Endothelial cell of umbilical vein (primary cell): ENCODE measurements around the gene GPSM1. TPM values are rescaled to one million over a fixed set of nuclear protein-coding genes. Genes with fewer than 3 reads are reported as not detected.

Experiments used
- BruUV-seq: library from RNA; stranded (reverse); fragments of 400-500 nt; replicated peaks from 2 replicates; lab custom pipeline; 2021; lab: Mats Ljungman, UMichigan
- CTCF ChIA-PET: fragments of 300-600, 350-600 bp; sonication (Branson Sonifier 250); formaldehyde crosslinking; loops from one replicate; lab custom pipeline; 2021; ENCODE audit warnings: antibody characterized with exemption, inconsistent platforms; lab: Charles Lee
- POLR2A ChIA-PET: fragments of 300-600, 350-600 bp; sonication (Branson Sonifier 250); formaldehyde crosslinking; loops from one replicate; lab custom pipeline; 2021; ENCODE audit warnings: antibody characterized with exemption, inconsistent platforms; lab: Charles Lee
- DNase-seq: peaks from one replicate; pipeline ENCODE4 v3.0.0-alpha.2; 2011; ENCODE audit warnings: low read depth, low spot score
- FAIRE-seq: peaks from 2 replicates; lab custom pipeline; 2011; peaks lifted over from hg19 to GRCh38; lab: Jason Lieb, UNC
- H2AFZ ChIP-seq: 2 replicates; pipeline ENCODE4 v1.6.0; 2012; ENCODE audit warnings: low read depth, low read length, control low read depth, inconsistent platforms
- H3K27ac ChIP-seq: 2 replicates; pipeline ENCODE4 v1.5.1; 2011; ENCODE audit warnings: low read depth, mild to moderate bottlenecking, control low read depth, low read length, moderate library complexity; ENCODE audit not compliant: insufficient read depth
- H3K27me3 ChIP-seq, 2 experiments: 2 replicates each; pipeline versions ENCODE4 v1.6.0 to v1.6.1; 2011; ENCODE audit warnings: low read length in 2 of 2, mixed read lengths in 1 of 2; ENCODE audit not compliant: control insufficient read depth in 2 of 2, insufficient read depth in 2 of 2
- H3K36me3 ChIP-seq, 2 experiments: 2 replicates in 1 of 2; 3 replicates in 1 of 2; pipeline ENCODE4 v1.5.1; 2011; ENCODE audit warnings: low read length in 2 of 2, mild to moderate bottlenecking in 1 of 2, moderate library complexity in 1 of 2; ENCODE audit not compliant: control insufficient read depth in 2 of 2, insufficient read depth in 2 of 2; ENCODE audit errors: extremely low read depth in 1 of 2
- H3K4me1 ChIP-seq: 3 replicates; pipeline ENCODE4 v1.5.1; 2011; ENCODE audit warnings: mild to moderate bottlenecking, low read length; ENCODE audit not compliant: control insufficient read depth, insufficient read depth; ENCODE audit errors: extremely low read depth
- H3K4me2 ChIP-seq: 2 replicates; pipeline ENCODE4 v1.6.1; 2011; ENCODE audit warnings: low read length, control low read depth, mixed read lengths; ENCODE audit not compliant: insufficient read depth
- H3K4me3 ChIP-seq, 3 experiments: fragments of 200-600 bp in 1 of 3; sonication (generic), shearing (Covaris generic) in 1 of 3; replicated peaks in 1 of 3; 2 replicates each; pipeline ENCODE4 v1.5.1; 2011 to 2016; ENCODE audit warnings: control low read depth in 3 of 3, low read length in 3 of 3, mild to moderate bottlenecking in 2 of 3, inconsistent platforms in 1 of 3, low read depth in 1 of 3, moderate library complexity in 1 of 3; ENCODE audit not compliant: insufficient read depth in 1 of 3
- H3K79me2 ChIP-seq: 2 replicates; pipeline ENCODE4 v1.6.0; 2012; ENCODE audit warnings: low read length, inconsistent platforms; ENCODE audit not compliant: control insufficient read depth, insufficient read depth
- H3K9ac ChIP-seq: replicated peaks from 2 replicates; pipeline ENCODE3; 2011; ENCODE audit warnings: low read length, control low read depth; ENCODE audit not compliant: insufficient read depth; ENCODE audit errors: extremely low read depth
- H3K9me1 ChIP-seq: replicated peaks from 3 replicates; pipeline ENCODE4 v1.6.0; 2011; ENCODE audit warnings: mild to moderate bottlenecking, low read length; ENCODE audit not compliant: control insufficient read depth, insufficient read depth; ENCODE audit errors: extremely low read depth
- H3K9me3 ChIP-seq: replicated peaks from 2 replicates; pipeline ENCODE4 v1.5.1; 2012; ENCODE audit warnings: low read length, inconsistent platforms; ENCODE audit not compliant: control insufficient read depth, insufficient read depth
- H4K20me1 ChIP-seq: replicated peaks from 2 replicates; pipeline ENCODE3; 2011; ENCODE audit warnings: mild to moderate bottlenecking, low read length; ENCODE audit not compliant: control insufficient read depth, insufficient read depth; ENCODE audit errors: extremely low read depth
- CTCF ChIP-seq, 2 donors: IDR thresholded peaks; 1 replicate in 1 of 2; 2 replicates in 1 of 2; pipeline ENCODE4 v1.5.1; 2011; ENCODE audit warnings: low read length in 2 of 2, mild to moderate bottlenecking in 2 of 2, moderate library complexity in 2 of 2, control low read depth in 1 of 2, inconsistent platforms in 1 of 2, low read depth in 1 of 2; ENCODE audit not compliant: insufficient read depth in 1 of 2; ENCODE audit errors: extremely low read depth in 1 of 2
- EZH2 ChIP-seq: IDR thresholded peaks from 2 replicates; pipeline ENCODE4 v1.6.1; 2012; ENCODE audit warnings: borderline replicate concordance, low read depth, mild to moderate bottlenecking, moderate library complexity, low read length, inconsistent platforms; ENCODE audit not compliant: severe bottlenecking
- FOS ChIP-seq: IDR thresholded peaks from 2 replicates; pipeline ENCODE4 v1.6.1; 2011; ENCODE audit warnings: mild to moderate bottlenecking, low read length, moderate library complexity, borderline replicate concordance; ENCODE audit not compliant: insufficient read depth
- GATA2 ChIP-seq: IDR thresholded peaks from 2 replicates; pipeline ENCODE4 v1.7.0; 2011; ENCODE audit warnings: low read depth, mild to moderate bottlenecking, moderate library complexity, mixed read lengths, low read length; ENCODE audit not compliant: insufficient read length, insufficient read depth
- JUN ChIP-seq: IDR thresholded peaks from 2 replicates; pipeline ENCODE4 v1.6.1; 2011; ENCODE audit warnings: borderline replicate concordance, low read depth; ENCODE audit not compliant: insufficient read length, insufficient read depth
- MAX ChIP-seq: IDR thresholded peaks from 2 replicates; pipeline ENCODE4 v1.6.1; 2011; ENCODE audit not compliant: insufficient read depth, insufficient read length
- MYC ChIP-seq: IDR thresholded peaks from one replicate; pipeline ENCODE4 v1.6.1; 2011; ENCODE audit warnings: mild to moderate bottlenecking, low read depth, low read length
- POLR2A ChIP-seq: IDR thresholded peaks from 2 replicates; pipeline ENCODE4 v1.6.1; 2012; ENCODE audit warnings: low read depth, mild to moderate bottlenecking, control low read depth, low read length
- POLR2AphosphoS5 ChIP-seq: IDR thresholded peaks from 2 replicates; pipeline ENCODE4 v1.6.1; 2012; ENCODE audit warnings: low read depth, mild to moderate bottlenecking, control low read depth, low read length, moderate library complexity; ENCODE audit not compliant: insufficient read depth
- dilution Hi-C: fragments of 300-500 bp; cut with MboI; formaldehyde crosslinking; loops from one replicate; pipeline ENCODE4 v1.15.0; 2019; ENCODE audit warnings: low sequenced_read_pairs; ENCODE audit not compliant: extremely low pct_ligation_motif_present
- intact Hi-C: fragments of 100-400 bp; cut with micrococcal nuclease; formaldehyde crosslinking; loops from one replicate; pipeline ENCODE4 v1.10.0; 2022
- polyA plus RNA-seq, 4 experiments: library from polyadenylated mRNA; depleted of rRNA in 3 of 4; stranded (reverse) in 3 of 4; unstranded in 1 of 4; fragments of >200 nt; gene quantifications; 2 replicates each; pipeline versions ENCODE4 v1.2.1 to v1.2.3, GENCODE V29; 2011 to 2012; ENCODE audit warnings: missing spikeins in 1 of 4
- total RNA-seq: library from RNA; stranded (reverse); gene quantifications from 2 replicates; pipeline ENCODE4 v1.2.3, GENCODE V29; 2021

The GPSM1 gene
- total and polyA plus RNA-seq, 2 donors (not counting 3 experiments of a cell fraction or from before 2014, with no cell fraction given), result 34.6 to 47.1 TPM

GRCh38 chr9:136312009-136312375 lies 15.3 kb upstream of the GPSM1 start:
- Histone ChIP-seq H3K36me3 (no peaks in the 10 kb centered on the region), H3K27me3 (no peaks in the 10 kb centered on the region), H3K9ac (no peak overlapping the region), H2AFZ (no peak overlapping the region), H4K20me1 (no peaks in the 10 kb centered on the region), H3K27ac (no peak overlapping the region), H3K4me1 (no peaks in the 10 kb centered on the region), H3K4me3 (no peak overlapping the region), H3K79me2 (no peaks in the 10 kb centered on the region), H3K9me3 (no peaks in the 10 kb centered on the region), H3K4me2 (no peak overlapping the region), H3K9me1 (no peaks in the 10 kb centered on the region)
- dilution Hi-C loops, result no loop called here
- ChIA-PET POLR2A (interaction anchor here (0.5 kb wide), 1 partner anchor 522 kb away, joined by 5 read pairs; no protein-coding TSS in a partner anchor), CTCF (interaction anchor here (0.8 to 3.3 kb wide), 8 partner anchors 12 to 89 kb away, joined by 3 to 27 read pairs (median 11); partner anchors contain the start of genes DNLZ and GPSM1)
- no peak for DNase-seq
- intact Hi-C loops, result loop anchor here (1.0 to 2.0 kb wide), 3 partner anchors 31 to 88 kb away; partner anchors contain the start of genes DNLZ and SNAPC4
- BruUV-seq, result no TSS peak
- no peak for TF ChIP-seq FOS
- TF ChIP-seq JUN, result no peak
- no peak for TF ChIP-seq MAX
- no peak for TF ChIP-seq POLR2A
- no peak for TF ChIP-seq EZH2
- no peak for TF ChIP-seq MYC
- no peak for TF ChIP-seq GATA2
- TF ChIP-seq CTCF (IDR thresholded peaks at IDR 0.05; ENCODE audit: extremely low read depth in 1 of 2, insufficient read depth in 1 of 2, low read depth in 1 of 2, low read length in 2 of 2), result no peak
- no peak for TF ChIP-seq POLR2AphosphoS5
- no peak for FAIRE-seq
